ENCODE measurements around the gene RPL7A. TPM values are rescaled to one million over a fixed set of nuclear protein-coding genes. Genes with fewer than 3 reads are reported as not detected.
A peak's percentile ranks its signal among the peaks of the same experiment; 100 is the strongest.

RPL7A gene
- total RNA-seq, 1 donor from 2014 or later = 2,746 TPM

DNA sequence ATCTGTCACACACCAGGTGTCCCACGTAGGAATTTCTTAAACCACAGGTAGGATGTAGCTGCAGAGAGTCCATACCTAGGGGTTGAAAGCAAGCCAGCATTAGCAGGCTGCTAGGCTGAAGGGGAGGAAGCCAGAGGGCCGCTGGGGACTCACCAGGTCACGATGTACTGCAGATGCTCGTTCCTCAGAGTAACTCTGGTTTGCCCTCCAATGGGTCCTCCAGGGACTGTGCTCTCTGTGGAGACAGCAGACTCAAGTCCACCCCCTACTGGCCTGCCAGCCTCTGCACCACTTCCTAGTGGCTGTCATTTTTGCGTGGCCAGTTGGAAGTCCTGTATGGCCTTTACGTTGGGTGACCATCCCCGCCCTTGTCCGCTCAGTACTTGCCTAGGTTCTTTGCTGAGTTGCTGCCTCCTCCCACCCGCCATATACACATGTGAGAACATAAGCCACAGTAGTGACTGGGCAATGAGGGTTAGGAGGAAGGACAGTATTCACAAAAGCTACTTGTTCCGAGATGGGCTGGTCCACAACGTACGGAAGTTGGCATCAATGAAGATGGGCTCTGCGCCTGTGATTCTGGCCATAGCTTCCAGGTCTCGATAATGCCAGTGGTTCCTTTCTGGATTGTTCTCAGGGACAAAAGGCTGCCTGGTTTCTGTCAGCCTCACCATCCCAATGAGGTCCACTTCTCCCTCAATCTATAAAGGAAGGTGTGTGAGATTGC is 4.1 kb downstream of the RPL7A start:
- no peak overlapping the region for H3K27ac Mint-ChIP-seq (ENCODE audit: unreplicated experiment)
- TF ChIP-seq, protein P1, sequence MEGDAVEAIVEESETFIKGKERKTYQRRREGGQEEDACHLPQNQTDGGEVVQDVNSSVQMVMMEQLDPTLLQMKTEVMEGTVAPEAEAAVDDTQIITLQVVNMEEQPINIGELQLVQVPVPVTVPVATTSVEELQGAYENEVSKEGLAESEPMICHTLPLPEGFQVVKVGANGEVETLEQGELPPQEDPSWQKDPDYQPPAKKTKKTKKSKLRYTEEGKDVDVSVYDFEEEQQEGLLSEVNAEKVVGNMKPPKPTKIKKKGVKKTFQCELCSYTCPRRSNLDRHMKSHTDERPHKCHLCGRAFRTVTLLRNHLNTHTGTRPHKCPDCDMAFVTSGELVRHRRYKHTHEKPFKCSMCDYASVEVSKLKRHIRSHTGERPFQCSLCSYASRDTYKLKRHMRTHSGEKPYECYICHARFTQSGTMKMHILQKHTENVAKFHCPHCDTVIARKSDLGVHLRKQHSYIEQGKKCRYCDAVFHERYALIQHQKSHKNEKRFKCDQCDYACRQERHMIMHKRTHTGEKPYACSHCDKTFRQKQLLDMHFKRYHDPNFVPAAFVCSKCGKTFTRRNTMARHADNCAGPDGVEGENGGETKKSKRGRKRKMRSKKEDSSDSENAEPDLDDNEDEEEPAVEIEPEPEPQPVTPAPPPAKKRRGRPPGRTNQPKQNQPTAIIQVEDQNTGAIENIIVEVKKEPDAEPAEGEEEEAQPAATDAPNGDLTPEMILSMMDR (conservative IDR thresholded peaks at IDR 0.05) = peak; percentile 63
- peaks cover 31% of the 10 kb centered on the region for H3K4me1 Mint-ChIP-seq
- peak overlapping the region; percentile 96 for H3K4me3 Mint-ChIP-seq
- DNase-seq (ENCODE audit: low read depth, low spot score) = peak; percentile 42
- H3K9me3 Mint-ChIP-seq = no peaks in the 10 kb centered on the region
- peaks cover 39% of the 10 kb centered on the region for H3K36me3 Mint-ChIP-seq (ENCODE audit: low read depth)
- peaks cover 9% of the 10 kb centered on the region for H3K27me3 Mint-ChIP-seq (ENCODE audit: low read depth)

DNA sequence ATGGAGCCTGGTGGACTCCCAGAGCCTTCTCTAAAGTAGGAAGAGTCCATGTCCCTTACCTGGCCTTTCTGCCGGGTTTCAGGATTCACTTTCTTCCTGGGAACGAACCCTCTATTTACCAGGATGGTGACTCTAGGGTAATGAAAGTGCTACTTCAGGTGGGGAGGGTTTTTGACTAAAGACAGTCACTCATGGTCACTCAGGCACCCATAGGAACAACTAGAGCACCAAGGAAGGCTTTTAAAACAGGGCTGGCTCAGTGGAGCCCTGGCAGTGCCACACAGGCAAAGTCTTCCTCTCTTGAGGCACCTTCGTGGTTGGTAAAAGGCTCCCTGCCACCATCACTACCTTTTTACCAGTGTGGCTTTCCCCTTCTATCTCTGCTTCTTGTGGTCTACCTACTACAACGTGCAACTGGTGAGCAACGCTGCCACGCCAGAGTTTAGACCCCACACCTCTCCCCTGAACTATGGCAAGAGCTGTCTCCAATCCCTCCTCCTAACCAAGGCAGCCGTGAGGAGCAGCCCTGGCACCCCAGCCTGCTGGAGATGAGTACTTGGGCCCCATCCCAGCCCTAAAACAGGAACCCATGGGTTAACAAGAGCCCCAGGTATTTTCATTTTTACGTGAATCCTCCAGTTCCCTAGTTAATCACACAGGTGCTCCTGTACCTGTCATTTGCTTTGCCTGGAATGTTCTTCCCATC is 4.8 kb downstream of the RPL7A start:
- DNase-seq (ENCODE audit: low read depth, low spot score) = no peak
- no peak overlapping the region for H3K27ac Mint-ChIP-seq (ENCODE audit: unreplicated experiment)
- peaks cover 39% of the 10 kb centered on the region for H3K36me3 Mint-ChIP-seq (ENCODE audit: low read depth)
- no peaks in the 10 kb centered on the region for H3K9me3 Mint-ChIP-seq
- TF ChIP-seq, protein P1 (conservative IDR thresholded peaks at IDR 0.05) = no peak
- H3K4me1 Mint-ChIP-seq = peaks cover 36% of the 10 kb centered on the region
- peaks cover 9% of the 10 kb centered on the region for H3K27me3 Mint-ChIP-seq (ENCODE audit: low read depth)
- peak overlapping the region; percentile 96 for H3K4me3 Mint-ChIP-seq

DNA sequence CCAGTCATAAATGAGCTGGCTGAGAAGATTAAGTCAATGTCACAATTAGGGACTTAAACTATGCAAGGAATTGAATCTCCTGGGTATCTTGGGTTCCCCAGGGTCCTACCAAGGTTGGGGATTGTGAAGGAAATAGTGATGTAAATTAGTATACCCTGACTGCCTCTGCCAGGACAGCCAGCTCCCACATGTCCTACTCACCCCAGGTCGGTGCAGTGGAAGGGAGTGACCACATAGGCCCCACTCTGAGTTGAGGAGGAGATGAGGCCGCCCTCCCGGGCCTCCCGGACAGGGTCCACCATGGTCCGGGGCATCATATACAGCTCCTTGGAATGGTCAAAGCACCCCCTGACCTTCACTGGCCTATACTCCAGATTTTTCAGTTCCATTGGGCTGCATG is 5.5 kb downstream of the RPL7A start:
- Mint-ChIP-seq H3K4me3 (peak overlapping the region; percentile 96), H3K9me3 (no peaks in the 10 kb centered on the region), H3K4me1 (peaks cover 38% of the 10 kb centered on the region), H3K27me3 (ENCODE audit: low read depth) (peaks cover 5% of the 10 kb centered on the region), H3K36me3 (ENCODE audit: low read depth) (peaks cover 33% of the 10 kb centered on the region), H3K27ac (ENCODE audit: unreplicated experiment) (no peak overlapping the region)
- TF ChIP-seq, protein P1 (conservative IDR thresholded peaks at IDR 0.05) = no peak
- no peak for DNase-seq (ENCODE audit: low read depth, low spot score)

DNA sequence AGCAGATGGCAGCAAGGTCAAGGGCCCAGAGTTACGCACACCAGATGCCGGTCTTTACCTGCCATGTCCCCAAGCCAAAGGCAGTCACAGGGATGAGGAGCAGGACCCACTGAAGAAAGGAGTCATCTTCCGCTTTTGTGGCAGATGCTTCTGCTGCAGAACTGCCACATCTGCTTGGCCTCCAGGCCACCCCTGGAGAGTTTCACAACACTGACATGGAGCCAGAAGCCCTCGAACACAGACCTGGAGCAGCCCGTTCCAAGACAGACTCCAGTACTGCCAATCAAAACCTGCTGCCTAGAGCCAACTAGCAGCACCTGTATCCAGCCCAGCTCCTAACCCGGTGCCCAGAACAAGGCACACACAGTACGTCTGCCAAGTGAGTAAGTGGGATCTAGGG is 6.7 kb downstream of the RPL7A start:
- TF ChIP-seq, protein P1 (conservative IDR thresholded peaks at IDR 0.05) = no peak
- Mint-ChIP-seq H3K27ac (ENCODE audit: unreplicated experiment) (peak overlapping the region; percentile 50), H3K4me3 (peak overlapping the region; percentile 96), H3K36me3 (ENCODE audit: low read depth) (peaks cover 22% of the 10 kb centered on the region), H3K9me3 (no peaks in the 10 kb centered on the region), H3K4me1 (peaks cover 25% of the 10 kb centered on the region), H3K27me3 (ENCODE audit: low read depth) (peaks cover 8% of the 10 kb centered on the region)
- DNase-seq (ENCODE audit: low read depth, low spot score) = no peak

DNA sequence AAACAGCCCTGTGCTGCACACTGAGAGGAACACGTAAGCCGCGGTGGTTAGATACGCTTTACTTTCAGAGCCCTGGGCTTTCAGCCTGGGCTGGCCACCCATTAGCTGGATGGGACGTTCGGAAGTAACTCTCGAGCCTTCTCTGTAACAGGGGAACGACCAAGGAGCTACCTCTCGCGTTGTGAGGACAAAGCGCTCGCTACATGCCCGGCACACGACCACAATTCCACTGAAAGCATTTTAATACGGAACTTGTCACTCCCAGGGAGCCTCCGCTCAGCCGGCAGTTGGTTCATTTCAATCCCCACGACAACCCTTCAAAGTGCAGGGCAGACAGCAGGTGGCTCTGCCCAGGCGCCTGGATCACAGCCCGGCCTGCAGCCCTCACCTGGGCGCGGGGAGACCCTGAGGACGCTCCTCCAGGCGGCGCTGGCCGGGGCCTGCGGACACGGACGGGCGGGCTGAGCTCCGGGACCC is 7.9 kb downstream of the RPL7A start:
- peaks cover 21% of the 10 kb centered on the region for H3K4me1 Mint-ChIP-seq
- peak overlapping the region; percentile 96 for H3K4me3 Mint-ChIP-seq
- DNase-seq (ENCODE audit: low read depth, low spot score) = no peak
- TF ChIP-seq, protein P1 (conservative IDR thresholded peaks at IDR 0.05) = no peak
- peaks cover 8% of the 10 kb centered on the region for H3K27me3 Mint-ChIP-seq (ENCODE audit: low read depth)
- no peaks in the 10 kb centered on the region for H3K9me3 Mint-ChIP-seq
- peaks cover 18% of the 10 kb centered on the region for H3K36me3 Mint-ChIP-seq (ENCODE audit: low read depth)
- H3K27ac Mint-ChIP-seq (ENCODE audit: unreplicated experiment) = peak overlapping the region; percentile 71

All from neural crest cell (in vitro differentiated cells).